Colonic mucosa (tissue), 4 donors: Measurements from ENCODE around the gene SPACA5. TPM values are rescaled to one million over a fixed set of nuclear protein-coding genes. Genes with fewer than 3 reads are reported as not detected.
"Not testable (repeated sequence)": the region's sequence is repeated elsewhere in the genome, so short reads cannot be mapped to it uniquely, and the experiment has no call there.

ENCODE experiments used
- DNase-seq: peaks from one replicate; pipeline ENCODE4 v3.0.0-alpha.2; 2020
- H3K27ac ChIP-seq: fragments of 200-600 bp; one replicate; pipeline ENCODE4 v1.8.0; 2021
- H3K27me3 ChIP-seq: fragments of 200-600 bp; one replicate; pipeline ENCODE4 v1.8.0; 2021
- H3K36me3 ChIP-seq: fragments of 200-600 bp; one replicate; pipeline ENCODE4 v1.8.0; 2021
- H3K4me1 ChIP-seq: fragments of 200-600 bp; one replicate; pipeline ENCODE4 v1.8.0; 2021; ENCODE audit warnings: mild to moderate bottlenecking
- H3K4me3 ChIP-seq: fragments of 200-600 bp; one replicate; pipeline ENCODE4 v1.8.0; 2021
- H3K9ac ChIP-seq, 2 donors: one replicate each; pipeline ENCODE4 v1.7.0; 2013; ENCODE audit warnings: control low read depth in 2 of 2, low read depth in 2 of 2, low read length in 2 of 2
- H3K9me3 ChIP-seq: fragments of 200-600 bp; one replicate; pipeline ENCODE4 v1.8.0; 2021
- intact Hi-C: fragments of 100-400 bp; cut with DNase I; formaldehyde crosslinking; loops from one replicate; pipeline ENCODE4 v1.14.1; 2022
- total RNA-seq, 2 donors: library from RNA; stranded (reverse); fragmentation: NEBNext Ultra II Directional in 1 of 2; extraction: Animal tissue kit (Norgen Biotek cat#: 25700) in 1 of 2; gene quantifications; one replicate each; pipeline ENCODE4 v1.2.1, GENCODE V29; 2021
- TF ChIP-seq, protein P1 (sequence below): fragments of 200-600 bp; IDR thresholded peaks from one replicate; pipeline ENCODE4 v1.8.0; 2022; ENCODE audit warnings: antibody characterized with exemption, mild to moderate bottlenecking
- donor health status: healthy.
- donor health status: DM: no; HTN: no; CAD: no.
- donor health status: DM: no; HTN: no; CAD: no.

The SPACA5 gene
- total RNA-seq, 2 donors from 2014 or later: not detected

DNA sequence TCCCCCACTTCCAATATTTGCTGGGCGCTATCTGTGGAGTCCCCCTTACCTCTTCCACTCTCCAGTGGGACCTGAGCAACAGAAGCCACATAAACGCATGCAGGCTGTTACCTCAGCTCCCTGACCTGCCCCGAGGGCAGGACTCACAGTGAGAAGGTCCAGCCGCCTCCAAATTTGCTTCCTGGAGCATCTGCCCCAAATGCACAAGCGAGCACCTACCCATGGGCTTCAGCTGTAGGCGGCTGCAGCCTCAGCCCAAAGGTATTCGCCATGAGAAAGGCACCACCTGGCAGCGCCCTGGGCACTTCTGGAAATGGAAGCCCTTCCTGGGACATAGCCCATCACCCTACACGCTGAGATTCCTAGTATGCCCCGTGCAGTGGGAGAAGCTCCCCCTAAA, 23.4 kb downstream of the SPACA5 start:
- TF ChIP-seq, protein P1, sequence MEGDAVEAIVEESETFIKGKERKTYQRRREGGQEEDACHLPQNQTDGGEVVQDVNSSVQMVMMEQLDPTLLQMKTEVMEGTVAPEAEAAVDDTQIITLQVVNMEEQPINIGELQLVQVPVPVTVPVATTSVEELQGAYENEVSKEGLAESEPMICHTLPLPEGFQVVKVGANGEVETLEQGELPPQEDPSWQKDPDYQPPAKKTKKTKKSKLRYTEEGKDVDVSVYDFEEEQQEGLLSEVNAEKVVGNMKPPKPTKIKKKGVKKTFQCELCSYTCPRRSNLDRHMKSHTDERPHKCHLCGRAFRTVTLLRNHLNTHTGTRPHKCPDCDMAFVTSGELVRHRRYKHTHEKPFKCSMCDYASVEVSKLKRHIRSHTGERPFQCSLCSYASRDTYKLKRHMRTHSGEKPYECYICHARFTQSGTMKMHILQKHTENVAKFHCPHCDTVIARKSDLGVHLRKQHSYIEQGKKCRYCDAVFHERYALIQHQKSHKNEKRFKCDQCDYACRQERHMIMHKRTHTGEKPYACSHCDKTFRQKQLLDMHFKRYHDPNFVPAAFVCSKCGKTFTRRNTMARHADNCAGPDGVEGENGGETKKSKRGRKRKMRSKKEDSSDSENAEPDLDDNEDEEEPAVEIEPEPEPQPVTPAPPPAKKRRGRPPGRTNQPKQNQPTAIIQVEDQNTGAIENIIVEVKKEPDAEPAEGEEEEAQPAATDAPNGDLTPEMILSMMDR: no peak
- Histone ChIP-seq H3K36me3 (no peaks in the 10 kb centered on the region), H3K27ac (no peak overlapping the region), H3K4me3 (no peak overlapping the region), H3K4me1 (no peaks in the 10 kb centered on the region), H3K9ac (no peak overlapping the region), H3K27me3 (no peaks in the 10 kb centered on the region), H3K9me3 (no peaks in the 10 kb centered on the region)
- no peak for DNase-seq
- intact Hi-C loops: no loop called here

DNA sequence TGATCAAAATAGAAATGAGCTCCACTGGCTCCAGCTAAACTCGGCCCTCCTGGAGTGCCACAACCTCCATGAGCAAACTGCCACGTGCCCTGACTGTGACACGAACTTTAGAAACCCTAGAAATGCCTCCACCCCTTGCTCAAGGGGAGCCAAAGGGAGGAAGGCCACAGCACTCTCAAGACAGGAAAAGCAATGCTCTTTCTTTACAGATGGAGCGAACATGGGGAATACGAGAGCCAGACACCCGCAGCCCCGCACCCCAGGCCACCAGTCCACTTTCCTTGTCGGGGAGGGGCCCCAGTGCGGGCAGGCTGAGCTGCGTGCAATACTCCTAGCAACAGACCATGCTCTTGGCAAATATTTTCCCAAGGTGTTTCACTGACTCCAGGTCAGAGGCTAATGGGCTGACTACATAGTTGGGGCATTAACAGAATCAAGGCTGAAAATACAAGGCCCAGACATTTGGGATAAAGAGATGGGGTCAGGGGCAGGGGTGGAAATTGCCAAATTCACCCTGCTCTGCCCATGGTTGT, 23.9 kb downstream of the SPACA5 start:
- H3K9me3 ChIP-seq, H3K9ac ChIP-seq, intact Hi-C loops, H3K27me3 ChIP-seq, DNase-seq, H3K36me3 ChIP-seq, H3K4me3 ChIP-seq, H3K27ac ChIP-seq, H3K4me1 ChIP-seq: not testable (repeated sequence)

DNA sequence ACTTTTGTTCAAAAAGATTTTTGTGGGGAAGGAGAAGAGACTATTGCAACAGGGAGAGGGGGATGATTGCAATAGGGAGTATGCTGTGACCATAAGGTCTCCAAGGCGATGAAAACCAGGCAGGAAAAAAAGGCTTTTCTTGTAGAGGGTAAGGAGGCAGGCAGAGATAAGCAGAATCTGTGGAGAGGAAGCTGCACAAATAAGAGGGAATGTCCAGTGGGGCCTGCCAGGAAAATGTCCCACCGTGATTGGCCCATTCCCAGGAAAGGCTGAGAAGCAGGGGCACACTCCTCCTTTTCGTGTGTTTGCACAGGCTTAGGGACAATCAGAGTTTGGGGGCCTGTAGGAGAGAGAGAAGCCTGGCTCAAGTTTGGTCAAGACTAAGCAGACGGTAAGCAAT, 29.1 kb downstream of the SPACA5 start:
- Histone ChIP-seq H3K9ac (no peak overlapping the region), H3K27me3 (no peaks in the 10 kb centered on the region), H3K9me3 (no peaks in the 10 kb centered on the region), H3K36me3 (no peaks in the 10 kb centered on the region), H3K4me3 (no peak overlapping the region), H3K4me1 (no peaks in the 10 kb centered on the region), H3K27ac (no peak overlapping the region)
- no peak for DNase-seq
- TF ChIP-seq, protein P1: no peak
- intact Hi-C loops: no loop called here

DNA sequence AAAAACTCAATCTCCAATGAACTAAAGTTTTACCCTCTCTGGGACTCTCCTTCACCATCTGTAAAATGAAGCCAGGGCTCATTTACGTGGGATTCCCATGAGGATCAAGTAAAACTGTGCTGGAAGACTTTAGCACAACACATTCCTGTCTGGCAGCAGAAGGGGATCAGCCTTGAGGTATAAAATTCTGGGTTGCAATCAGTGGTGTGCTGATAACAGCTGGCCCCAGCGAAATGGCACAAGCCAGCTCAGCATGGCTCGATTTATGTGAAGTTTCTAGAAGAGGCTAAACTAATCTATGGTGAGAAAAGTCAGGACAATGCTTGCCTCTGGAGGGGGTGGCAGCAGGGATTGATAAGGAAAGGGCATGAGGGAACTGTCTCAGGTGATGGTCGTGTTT, 36.3 kb downstream of the SPACA5 start:
- intact Hi-C loops: no loop called here
- no peaks in the 10 kb centered on the region for H3K9me3 ChIP-seq
- no peak overlapping the region for H3K9ac ChIP-seq
- no peaks in the 10 kb centered on the region for H3K36me3 ChIP-seq
- H3K4me3 ChIP-seq: no peak overlapping the region
- H3K27me3 ChIP-seq: no peaks in the 10 kb centered on the region
- DNase-seq: no peak
- H3K4me1 ChIP-seq: no peaks in the 10 kb centered on the region
- TF ChIP-seq, protein P1: no peak
- no peak overlapping the region for H3K27ac ChIP-seq

DNA sequence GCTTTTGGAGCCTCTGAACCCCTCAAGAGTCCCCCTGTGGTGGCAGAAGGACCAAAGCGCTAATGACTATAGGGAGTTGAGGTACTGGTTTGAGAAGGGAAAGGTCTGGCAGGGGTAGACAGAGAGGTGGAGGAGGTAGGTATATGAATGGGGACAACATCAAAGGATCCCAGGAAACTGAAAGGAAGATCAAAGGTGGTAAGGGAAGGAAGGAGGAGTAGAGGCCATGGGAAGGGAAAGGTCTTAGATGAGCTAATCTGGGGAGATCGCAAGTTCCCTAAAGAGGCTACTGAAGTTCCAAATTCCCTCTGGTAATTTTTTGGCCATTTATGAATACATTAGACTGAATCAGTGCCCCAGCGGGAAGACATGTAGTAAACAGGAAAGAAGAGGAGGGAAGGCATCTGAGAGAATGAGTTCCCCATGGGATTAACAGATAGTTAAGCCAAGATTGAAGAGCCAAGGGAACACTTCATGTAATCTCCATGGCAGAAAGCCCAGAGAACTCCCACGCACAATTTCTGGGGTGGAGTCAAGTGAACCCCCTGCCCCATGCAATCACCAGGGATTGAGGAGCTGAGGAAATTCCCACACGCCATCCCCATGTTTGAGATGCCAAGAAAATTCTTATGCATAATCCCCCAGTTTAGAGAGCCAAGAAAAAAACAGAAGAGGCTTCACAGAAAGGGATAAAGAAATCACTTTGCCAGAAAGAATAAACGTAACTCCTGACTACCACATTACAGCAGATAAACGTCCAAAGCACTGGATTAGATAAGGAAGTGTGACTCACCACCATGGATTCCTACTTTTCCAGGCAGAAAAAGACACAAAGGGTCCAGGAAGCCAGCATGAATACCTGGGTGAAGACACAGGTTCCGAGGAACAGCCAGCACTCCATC, 38.9 kb downstream of the SPACA5 start:
- intact Hi-C loops: no loop called here
- H3K27me3 ChIP-seq: no peaks in the 10 kb centered on the region
- peak; percentile 32 for DNase-seq
- no peaks in the 10 kb centered on the region for H3K36me3 ChIP-seq
- no peak overlapping the region for H3K4me3 ChIP-seq
- H3K9ac ChIP-seq: no peak overlapping the region
- no peak overlapping the region for H3K27ac ChIP-seq
- H3K4me1 ChIP-seq: no peaks in the 10 kb centered on the region
- TF ChIP-seq, protein P1: no peak
- H3K9me3 ChIP-seq: no peaks in the 10 kb centered on the region

DNA sequence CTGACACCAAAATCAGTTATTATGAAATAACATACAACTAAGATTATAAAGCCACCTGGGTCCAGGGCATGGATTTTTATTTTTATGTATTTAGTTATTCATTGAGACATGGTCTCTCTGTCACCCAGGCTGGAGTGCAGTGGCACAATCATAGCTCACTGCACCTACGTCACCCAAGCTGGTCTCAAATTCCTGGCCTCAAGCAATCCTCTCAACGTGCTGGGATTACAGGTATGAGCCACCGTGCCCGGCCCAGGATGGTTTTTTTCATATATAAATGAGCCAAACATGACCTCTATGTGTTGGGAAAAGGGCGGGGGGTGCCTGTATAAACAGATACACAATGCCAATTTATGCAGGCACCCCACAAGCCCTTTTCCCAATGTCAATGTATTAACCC, 40.1 kb downstream of the SPACA5 start:
- no peak overlapping the region for H3K4me3 ChIP-seq
- TF ChIP-seq, protein P1: no peak
- intact Hi-C loops: no loop called here
- no peaks in the 10 kb centered on the region for H3K27me3 ChIP-seq
- H3K4me1 ChIP-seq: no peaks in the 10 kb centered on the region
- H3K9me3 ChIP-seq: no peaks in the 10 kb centered on the region
- no peak for DNase-seq
- H3K36me3 ChIP-seq: no peaks in the 10 kb centered on the region
- H3K27ac ChIP-seq: no peak overlapping the region
- no peak overlapping the region for H3K9ac ChIP-seq
